ENCODE measurements around the gene SLC66A1.

SLC66A1 gene

DNA sequence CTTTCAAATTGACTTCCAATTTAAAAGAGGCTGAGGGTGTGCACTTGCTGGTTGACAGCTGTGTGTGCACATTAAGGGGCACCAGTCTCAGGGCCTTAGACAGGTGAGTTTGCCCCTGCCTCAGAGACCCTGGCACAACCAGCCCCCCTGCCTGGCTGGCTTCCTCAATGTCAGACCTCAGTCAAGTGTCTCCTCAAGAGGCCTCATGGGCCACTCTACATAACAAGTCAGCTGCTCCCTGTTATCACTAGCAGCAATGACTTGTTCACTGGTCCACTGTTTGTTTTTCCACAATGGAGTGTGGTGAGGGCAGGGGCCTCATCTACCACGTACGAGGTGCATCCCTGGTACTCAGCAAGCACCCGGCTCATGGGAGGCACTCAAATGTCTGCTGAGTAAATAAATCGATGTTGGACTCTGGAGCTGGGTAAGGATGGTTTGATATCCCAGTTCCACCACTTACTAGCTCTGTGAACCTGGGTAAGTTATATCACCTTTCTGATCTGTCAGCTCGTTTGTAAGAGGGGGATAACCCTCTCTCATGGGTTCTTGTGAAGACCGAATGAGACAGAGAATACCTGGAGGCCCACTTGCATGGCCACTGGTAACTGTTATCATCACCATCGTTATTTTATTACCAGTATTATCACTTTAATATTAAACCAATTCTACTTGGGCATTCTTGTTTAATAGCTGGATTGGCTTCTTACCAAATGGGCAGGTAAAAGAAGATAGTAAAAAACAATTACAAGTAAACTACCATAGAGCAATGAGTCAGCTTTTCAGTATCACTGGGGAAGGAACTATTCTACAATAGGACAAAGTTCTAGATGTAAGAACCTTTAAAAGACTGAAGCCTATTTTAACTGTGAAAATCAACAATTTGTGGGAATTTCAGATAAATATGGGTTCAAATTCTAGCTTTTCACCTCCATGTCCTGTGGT lies 64.6 kb downstream of the SLC66A1 start:
- no peak overlapping the region for H3K27ac Mint-ChIP-seq
- H3K4me3 Mint-ChIP-seq: no peak overlapping the region
- H3K9me3 Mint-ChIP-seq: no peaks in the 10 kb centered on the region
- H3K27me3 Mint-ChIP-seq (ENCODE audit: low read depth): no peaks in the 10 kb centered on the region
- H3K4me1 Mint-ChIP-seq: peaks cover 16% of the 10 kb centered on the region
- H3K36me3 Mint-ChIP-seq (ENCODE audit: low read depth): peaks cover 39% of the 10 kb centered on the region
- TF ChIP-seq, protein P1, sequence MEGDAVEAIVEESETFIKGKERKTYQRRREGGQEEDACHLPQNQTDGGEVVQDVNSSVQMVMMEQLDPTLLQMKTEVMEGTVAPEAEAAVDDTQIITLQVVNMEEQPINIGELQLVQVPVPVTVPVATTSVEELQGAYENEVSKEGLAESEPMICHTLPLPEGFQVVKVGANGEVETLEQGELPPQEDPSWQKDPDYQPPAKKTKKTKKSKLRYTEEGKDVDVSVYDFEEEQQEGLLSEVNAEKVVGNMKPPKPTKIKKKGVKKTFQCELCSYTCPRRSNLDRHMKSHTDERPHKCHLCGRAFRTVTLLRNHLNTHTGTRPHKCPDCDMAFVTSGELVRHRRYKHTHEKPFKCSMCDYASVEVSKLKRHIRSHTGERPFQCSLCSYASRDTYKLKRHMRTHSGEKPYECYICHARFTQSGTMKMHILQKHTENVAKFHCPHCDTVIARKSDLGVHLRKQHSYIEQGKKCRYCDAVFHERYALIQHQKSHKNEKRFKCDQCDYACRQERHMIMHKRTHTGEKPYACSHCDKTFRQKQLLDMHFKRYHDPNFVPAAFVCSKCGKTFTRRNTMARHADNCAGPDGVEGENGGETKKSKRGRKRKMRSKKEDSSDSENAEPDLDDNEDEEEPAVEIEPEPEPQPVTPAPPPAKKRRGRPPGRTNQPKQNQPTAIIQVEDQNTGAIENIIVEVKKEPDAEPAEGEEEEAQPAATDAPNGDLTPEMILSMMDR (IDR thresholded peaks at IDR 0.05; ENCODE audit: unreplicated experiment in 3 of 3): no peak

DNA sequence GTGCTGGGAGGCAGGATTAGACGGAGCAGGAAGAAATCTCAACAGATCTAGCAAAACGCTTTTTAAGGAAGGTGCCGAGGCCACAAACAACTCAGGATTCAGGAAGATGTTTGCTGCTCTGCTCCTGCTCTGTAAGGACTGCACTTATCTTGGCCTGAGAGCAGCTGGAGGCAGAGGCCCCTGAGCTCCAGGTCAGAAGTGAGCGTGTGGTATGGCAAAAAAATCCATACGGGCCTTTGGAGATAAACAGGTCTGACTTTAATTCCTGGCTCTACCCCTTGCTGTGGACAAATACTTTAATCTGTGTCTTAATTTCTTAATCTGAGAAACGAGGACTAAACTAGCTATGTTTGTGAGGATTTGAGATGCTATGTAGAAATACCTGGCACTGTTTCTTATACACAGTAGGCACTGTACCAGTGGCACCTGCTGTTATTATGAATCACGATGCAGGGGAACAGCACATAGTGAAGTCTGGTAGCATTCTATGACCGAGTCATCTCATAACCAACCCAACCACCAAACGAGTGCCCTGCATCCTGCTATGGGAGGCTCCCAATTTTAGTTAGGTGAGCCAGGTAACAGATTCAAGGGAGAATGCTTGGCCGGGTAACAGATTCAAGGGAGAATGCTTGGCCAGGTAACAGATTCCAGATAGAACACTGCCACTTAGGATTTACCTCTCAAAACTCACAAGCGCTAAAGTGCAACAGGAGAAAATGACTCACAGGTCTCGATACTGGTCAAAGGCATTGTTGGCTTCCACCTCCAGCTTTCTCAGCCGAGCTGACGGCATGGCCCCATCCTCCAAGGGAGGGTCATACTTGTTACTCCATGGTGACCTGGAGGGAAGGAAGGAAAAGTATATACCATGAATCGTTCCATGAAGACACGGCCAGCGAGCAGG lies 65.9 kb downstream of the SLC66A1 start:
- Mint-ChIP-seq H3K27ac (no peak overlapping the region), H3K4me3 (no peak overlapping the region), H3K27me3 (ENCODE audit: low read depth) (no peaks in the 10 kb centered on the region), H3K4me1 (peaks cover 17% of the 10 kb centered on the region), H3K36me3 (ENCODE audit: low read depth) (peaks cover 45% of the 10 kb centered on the region), H3K9me3 (no peaks in the 10 kb centered on the region)
- TF ChIP-seq, protein P1 (IDR thresholded peaks at IDR 0.05; ENCODE audit: unreplicated experiment in 3 of 3): no peak
